Liver (tissue), 9 donors: ENCODE data around the gene ZXDA. TPM values are rescaled to one million over a fixed set of nuclear protein-coding genes. Genes with fewer than 3 reads are reported as not detected.

Experiments used
- DNase-seq: peaks from one replicate; pipeline ENCODE4 v3.0.0-alpha.2; 2017; ENCODE audit warnings: low spot score
- H3K27ac ChIP-seq, 2 donors: one replicate each; pipeline ENCODE4 v1.7.0; 2013; ENCODE audit warnings: inconsistent platforms in 2 of 2, low read length in 2 of 2, control low read depth in 1 of 2, low read depth in 1 of 2, mild to moderate bottlenecking in 1 of 2
- H3K27me3 ChIP-seq, 4 donors: one replicate each; pipeline versions ENCODE4 v1.6.1 to v1.7.0; 2013; ENCODE audit warnings: low read length in 3 of 4, inconsistent platforms in 1 of 4, mild to moderate bottlenecking in 1 of 4, moderate library complexity in 1 of 4; ENCODE audit not compliant: control insufficient read depth in 4 of 4, insufficient read depth in 4 of 4
- H3K36me3 ChIP-seq, 4 donors: one replicate each; pipeline versions ENCODE4 v1.6.1 to v1.7.0; 2013; ENCODE audit warnings: low read length in 3 of 4, mild to moderate bottlenecking in 3 of 4, low read depth in 1 of 4, moderate library complexity in 1 of 4; ENCODE audit not compliant: control insufficient read depth in 4 of 4, insufficient read depth in 3 of 4
- H3K4me1 ChIP-seq, 4 donors: one replicate each; pipeline versions ENCODE4 v1.6.1 to v1.7.0; 2013; ENCODE audit warnings: low read length in 3 of 4, mild to moderate bottlenecking in 3 of 4, moderate library complexity in 1 of 4; ENCODE audit not compliant: control insufficient read depth in 4 of 4, insufficient read depth in 4 of 4
- H3K4me3 ChIP-seq, 3 donors: one replicate each; pipeline versions ENCODE4 v1.6.1 to v1.7.0; 2013; ENCODE audit warnings: low read length in 3 of 3, control low read depth in 1 of 3, low read depth in 1 of 3, mild to moderate bottlenecking in 1 of 3
- H3K9ac ChIP-seq, 2 donors: one replicate each; pipeline ENCODE4 v1.7.0; 2013; ENCODE audit warnings: low read length in 2 of 2, mild to moderate bottlenecking in 2 of 2, moderate library complexity in 2 of 2, control low read depth in 1 of 2, low read depth in 1 of 2
- H3K9me3 ChIP-seq, 4 donors: one replicate each; pipeline versions ENCODE4 v1.6.1 to v1.7.0; 2013; ENCODE audit warnings: low read length in 3 of 4; ENCODE audit not compliant: control insufficient read depth in 4 of 4
- EGR1 ChIP-seq, 2 donors: IDR thresholded peaks; 2 replicates each; pipeline ENCODE4 v1.6.1; 2016 to 2018; ENCODE audit warnings: antibody characterized with exemption in 2 of 2, low read depth in 2 of 2
- FOXA1 ChIP-seq: IDR thresholded peaks from 2 replicates; pipeline ENCODE4 v1.6.1; 2016; ENCODE audit warnings: antibody characterized with exemption
- FOXA2 ChIP-seq: IDR thresholded peaks from 2 replicates; pipeline ENCODE4 v1.6.1; 2016; ENCODE audit warnings: antibody characterized with exemption
- GABPA ChIP-seq, 2 donors: IDR thresholded peaks in 1 of 2; conservative IDR thresholded peaks in 1 of 2; 2 replicates each; pipeline ENCODE4 v1.6.1; 2016; ENCODE audit warnings: antibody characterized with exemption in 2 of 2, mild to moderate bottlenecking in 1 of 2, moderate library complexity in 1 of 2
- HNF4A ChIP-seq, 2 donors: conservative IDR thresholded peaks; 2 replicates each; pipeline ENCODE4 v1.6.1; 2016; ENCODE audit warnings: antibody characterized with exemption in 2 of 2, mild to moderate bottlenecking in 2 of 2
- HNF4G ChIP-seq: IDR thresholded peaks from 2 replicates; pipeline ENCODE4 v1.6.1; 2016; ENCODE audit warnings: antibody characterized with exemption
- NR2F2 ChIP-seq: IDR thresholded peaks from 2 replicates; pipeline ENCODE4 v1.6.1; 2016; ENCODE audit warnings: antibody characterized with exemption
- RAD21 ChIP-seq, 2 donors: IDR thresholded peaks; 2 replicates each; pipeline ENCODE4 v1.6.1; 2016; ENCODE audit warnings: antibody characterized with exemption in 2 of 2, mild to moderate bottlenecking in 2 of 2
- RXRA ChIP-seq, 2 donors: IDR thresholded peaks; 2 replicates each; pipeline ENCODE4 v1.6.1; 2017 to 2018; ENCODE audit warnings: antibody characterized with exemption in 2 of 2, mild to moderate bottlenecking in 1 of 2
- SP1 ChIP-seq: IDR thresholded peaks from 2 replicates; pipeline ENCODE4 v1.6.1; 2018; ENCODE audit warnings: antibody characterized with exemption, mild to moderate bottlenecking
- TAF1 ChIP-seq: conservative IDR thresholded peaks from 2 replicates; pipeline ENCODE4 v1.6.1; 2016; ENCODE audit warnings: antibody characterized with exemption, mild to moderate bottlenecking
- YY1 ChIP-seq: IDR thresholded peaks from 2 replicates; pipeline ENCODE4 v1.6.1; 2016; ENCODE audit warnings: antibody characterized with exemption, mild to moderate bottlenecking
- WGBS: extraction: QIAGEN DNeasy Blood & Tissue Kit; methylation state at CpG from one replicate; pipeline ENCODE4 v1.1.7; 2013; 5-methylcytosine and 5-hydroxymethylcytosine counted together
- polyA plus RNA-seq, 2 donors: library from polyadenylated mRNA; stranded (reverse) in 1 of 2; unstranded in 1 of 2; fragments of 200-250 nt in 1 of 2; fragments of >200 nt in 1 of 2; fragmentation: Nextera tagmentation in 1 of 2; extraction: Ambion mirVana in 1 of 2; gene quantifications; one replicate each; pipeline versions ENCODE4 v1.2.1 to v1.2.3, GENCODE V29; 2013 to 2015
- total RNA-seq, 2 donors: library from RNA; depleted of rRNA; stranded (reverse); fragments of >200 nt; gene quantifications; one replicate each; pipeline ENCODE4 v1.2.3, GENCODE V29; 2014
- TF ChIP-seq, protein P1 (sequence below): fragments of 150-350 bp; IDR thresholded peaks from 2 replicates; pipeline ENCODE4 v1.5.1; 2017; ENCODE audit warnings: improper control_type of control experiment, low read depth, low read length; ENCODE audit not compliant: missing input control
- TF ChIP-seq, protein P2 (sequence below): IDR thresholded peaks from 2 replicates; pipeline ENCODE4 v1.6.1; 2016; ENCODE audit warnings: antibody characterized with exemption, mild to moderate bottlenecking
- TF ChIP-seq, protein P3 (sequence below): IDR thresholded peaks from 2 replicates; pipeline ENCODE4 v1.6.1; 2016; ENCODE audit warnings: antibody characterized with exemption
- TF ChIP-seq, protein P4 (sequence below): IDR thresholded peaks from 2 replicates; pipeline ENCODE4 v1.6.1; 2016; ENCODE audit warnings: antibody characterized with exemption
- TF ChIP-seq, protein P5 (sequence below): IDR thresholded peaks from 2 replicates; pipeline ENCODE4 v1.6.1; 2016; ENCODE audit warnings: antibody characterized with exemption
- donor health status: healthy.
- donor health status: healthy.
- donor health status: healthy.
- donor health status: healthy.
- donor health status: healthy.

Gene ZXDA
- total and polyA plus RNA-seq, 4 donors, result 0.31 to 3.3 (median 1.4) TPM

DNA sequence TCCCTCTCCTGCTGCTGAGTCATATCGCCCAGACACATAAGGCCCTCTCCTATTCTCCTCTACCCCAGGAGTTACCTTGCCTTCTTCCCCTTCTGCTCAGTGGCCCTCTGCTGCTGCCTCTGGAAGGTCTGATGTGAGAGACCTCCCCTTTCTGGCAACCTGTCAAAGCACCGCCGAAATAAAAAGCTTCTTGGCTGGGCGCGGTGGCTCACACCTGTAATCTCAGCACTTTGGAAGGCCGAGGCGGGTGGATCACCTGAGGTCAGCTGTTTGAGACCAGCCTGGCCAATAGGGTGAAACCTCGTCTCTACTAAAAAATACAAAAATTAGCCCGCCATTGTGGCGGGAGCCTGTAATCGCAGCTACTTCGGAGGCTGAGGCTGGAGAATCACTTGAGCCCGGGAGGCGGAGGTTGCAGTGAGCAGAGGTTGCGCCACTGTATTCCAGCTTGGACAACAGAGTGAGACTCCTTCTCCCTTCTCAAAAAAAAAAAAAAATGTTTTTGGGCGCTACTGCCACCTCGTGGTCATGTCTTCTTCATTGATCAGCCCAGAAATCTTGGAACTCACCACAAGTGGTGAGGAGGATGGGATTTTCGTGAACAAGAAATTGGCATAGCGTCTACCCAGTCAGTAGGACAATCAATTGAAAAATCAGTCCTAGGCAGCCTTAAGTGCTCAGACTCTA, 8.6 kb upstream of the ZXDA start:
- Histone ChIP-seq H3K27ac (no peak overlapping the region), H3K27me3 (peaks cover 0 to 12% (median 0%) of the 10 kb centered on the region in 4 donors), H3K4me3 (no peak overlapping the region), H3K36me3 (no peaks in the 10 kb centered on the region), H3K9me3 (no peaks in the 10 kb centered on the region), H3K4me1 (no peaks in the 10 kb centered on the region), H3K9ac (no peak overlapping the region)
- TF ChIP-seq RAD21 (IDR thresholded peaks at IDR 0.05) (peak; percentile 65 to 76), RXRA (IDR thresholded peaks at IDR 0.05) (no peak)
- TF ChIP-seq, protein P1, sequence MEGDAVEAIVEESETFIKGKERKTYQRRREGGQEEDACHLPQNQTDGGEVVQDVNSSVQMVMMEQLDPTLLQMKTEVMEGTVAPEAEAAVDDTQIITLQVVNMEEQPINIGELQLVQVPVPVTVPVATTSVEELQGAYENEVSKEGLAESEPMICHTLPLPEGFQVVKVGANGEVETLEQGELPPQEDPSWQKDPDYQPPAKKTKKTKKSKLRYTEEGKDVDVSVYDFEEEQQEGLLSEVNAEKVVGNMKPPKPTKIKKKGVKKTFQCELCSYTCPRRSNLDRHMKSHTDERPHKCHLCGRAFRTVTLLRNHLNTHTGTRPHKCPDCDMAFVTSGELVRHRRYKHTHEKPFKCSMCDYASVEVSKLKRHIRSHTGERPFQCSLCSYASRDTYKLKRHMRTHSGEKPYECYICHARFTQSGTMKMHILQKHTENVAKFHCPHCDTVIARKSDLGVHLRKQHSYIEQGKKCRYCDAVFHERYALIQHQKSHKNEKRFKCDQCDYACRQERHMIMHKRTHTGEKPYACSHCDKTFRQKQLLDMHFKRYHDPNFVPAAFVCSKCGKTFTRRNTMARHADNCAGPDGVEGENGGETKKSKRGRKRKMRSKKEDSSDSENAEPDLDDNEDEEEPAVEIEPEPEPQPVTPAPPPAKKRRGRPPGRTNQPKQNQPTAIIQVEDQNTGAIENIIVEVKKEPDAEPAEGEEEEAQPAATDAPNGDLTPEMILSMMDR, result peak; percentile 50
- DNase-seq, result no peak
- WGBS, result 26% methylated on average over 19 of the region's 19 CpGs

DNA sequence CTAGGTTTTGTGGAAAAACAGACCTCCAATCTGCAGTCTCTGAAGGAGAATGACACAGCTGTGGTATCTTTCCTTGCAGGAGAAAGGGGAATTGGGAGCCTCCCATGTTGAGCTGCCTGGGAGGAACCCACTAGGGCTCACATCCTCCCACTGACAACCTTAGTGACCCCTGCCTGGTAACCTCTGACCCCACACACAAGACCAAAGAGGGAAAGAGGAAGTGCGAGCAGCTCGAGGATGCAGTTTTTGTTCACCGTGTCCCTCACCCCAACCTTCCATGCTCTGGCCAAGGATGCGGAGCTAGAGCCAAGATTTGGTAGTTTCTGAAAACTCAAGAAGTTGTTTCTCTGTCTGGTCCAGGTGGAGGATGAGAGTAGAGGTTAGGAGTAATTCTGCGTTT, 5.4 kb upstream of the ZXDA start:
- DNase-seq, result no peak
- WGBS, result 73% methylated on average over 5 of the region's 5 CpGs
- no peaks in the 10 kb centered on the region for H3K36me3 ChIP-seq
- no peak for TF ChIP-seq HNF4G
- no peak for TF ChIP-seq HNF4A (conservative IDR thresholded peaks at IDR 0.05)
- TF ChIP-seq SP1, result no peak
- TF ChIP-seq GABPA (IDR thresholded peaks at IDR 0.05 in 1 of 2, conservative IDR thresholded peaks at IDR 0.05 in 1 of 2), result no peak
- TF ChIP-seq YY1, result no peak
- TF ChIP-seq FOXA1, result no peak
- TF ChIP-seq EGR1 (IDR thresholded peaks at IDR 0.05; ENCODE audit: low read depth in 2 of 2), result no peak
- TF ChIP-seq, protein P2, sequence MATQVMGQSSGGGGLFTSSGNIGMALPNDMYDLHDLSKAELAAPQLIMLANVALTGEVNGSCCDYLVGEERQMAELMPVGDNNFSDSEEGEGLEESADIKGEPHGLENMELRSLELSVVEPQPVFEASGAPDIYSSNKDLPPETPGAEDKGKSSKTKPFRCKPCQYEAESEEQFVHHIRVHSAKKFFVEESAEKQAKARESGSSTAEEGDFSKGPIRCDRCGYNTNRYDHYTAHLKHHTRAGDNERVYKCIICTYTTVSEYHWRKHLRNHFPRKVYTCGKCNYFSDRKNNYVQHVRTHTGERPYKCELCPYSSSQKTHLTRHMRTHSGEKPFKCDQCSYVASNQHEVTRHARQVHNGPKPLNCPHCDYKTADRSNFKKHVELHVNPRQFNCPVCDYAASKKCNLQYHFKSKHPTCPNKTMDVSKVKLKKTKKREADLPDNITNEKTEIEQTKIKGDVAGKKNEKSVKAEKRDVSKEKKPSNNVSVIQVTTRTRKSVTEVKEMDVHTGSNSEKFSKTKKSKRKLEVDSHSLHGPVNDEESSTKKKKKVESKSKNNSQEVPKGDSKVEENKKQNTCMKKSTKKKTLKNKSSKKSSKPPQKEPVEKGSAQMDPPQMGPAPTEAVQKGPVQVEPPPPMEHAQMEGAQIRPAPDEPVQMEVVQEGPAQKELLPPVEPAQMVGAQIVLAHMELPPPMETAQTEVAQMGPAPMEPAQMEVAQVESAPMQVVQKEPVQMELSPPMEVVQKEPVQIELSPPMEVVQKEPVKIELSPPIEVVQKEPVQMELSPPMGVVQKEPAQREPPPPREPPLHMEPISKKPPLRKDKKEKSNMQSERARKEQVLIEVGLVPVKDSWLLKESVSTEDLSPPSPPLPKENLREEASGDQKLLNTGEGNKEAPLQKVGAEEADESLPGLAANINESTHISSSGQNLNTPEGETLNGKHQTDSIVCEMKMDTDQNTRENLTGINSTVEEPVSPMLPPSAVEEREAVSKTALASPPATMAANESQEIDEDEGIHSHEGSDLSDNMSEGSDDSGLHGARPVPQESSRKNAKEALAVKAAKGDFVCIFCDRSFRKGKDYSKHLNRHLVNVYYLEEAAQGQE, result no peak
- TF ChIP-seq, protein P3, sequence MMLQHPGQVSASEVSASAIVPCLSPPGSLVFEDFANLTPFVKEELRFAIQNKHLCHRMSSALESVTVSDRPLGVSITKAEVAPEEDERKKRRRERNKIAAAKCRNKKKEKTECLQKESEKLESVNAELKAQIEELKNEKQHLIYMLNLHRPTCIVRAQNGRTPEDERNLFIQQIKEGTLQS, result no peak
- no peak for TF ChIP-seq FOXA2
- no peak for TF ChIP-seq NR2F2
- no peak for TF ChIP-seq TAF1
- TF ChIP-seq RXRA (IDR thresholded peaks at IDR 0.05), result no peak
- TF ChIP-seq, protein P4, sequence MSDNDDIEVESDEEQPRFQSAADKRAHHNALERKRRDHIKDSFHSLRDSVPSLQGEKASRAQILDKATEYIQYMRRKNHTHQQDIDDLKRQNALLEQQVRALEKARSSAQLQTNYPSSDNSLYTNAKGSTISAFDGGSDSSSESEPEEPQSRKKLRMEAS, result no peak
- TF ChIP-seq, protein P5, sequence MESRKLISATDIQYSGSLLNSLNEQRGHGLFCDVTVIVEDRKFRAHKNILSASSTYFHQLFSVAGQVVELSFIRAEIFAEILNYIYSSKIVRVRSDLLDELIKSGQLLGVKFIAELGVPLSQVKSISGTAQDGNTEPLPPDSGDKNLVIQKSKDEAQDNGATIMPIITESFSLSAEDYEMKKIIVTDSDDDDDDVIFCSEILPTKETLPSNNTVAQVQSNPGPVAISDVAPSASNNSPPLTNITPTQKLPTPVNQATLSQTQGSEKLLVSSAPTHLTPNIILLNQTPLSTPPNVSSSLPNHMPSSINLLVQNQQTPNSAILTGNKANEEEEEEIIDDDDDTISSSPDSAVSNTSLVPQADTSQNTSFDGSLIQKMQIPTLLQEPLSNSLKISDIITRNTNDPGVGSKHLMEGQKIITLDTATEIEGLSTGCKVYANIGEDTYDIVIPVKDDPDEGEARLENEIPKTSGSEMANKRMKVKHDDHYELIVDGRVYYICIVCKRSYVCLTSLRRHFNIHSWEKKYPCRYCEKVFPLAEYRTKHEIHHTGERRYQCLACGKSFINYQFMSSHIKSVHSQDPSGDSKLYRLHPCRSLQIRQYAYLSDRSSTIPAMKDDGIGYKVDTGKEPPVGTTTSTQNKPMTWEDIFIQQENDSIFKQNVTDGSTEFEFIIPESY, result no peak
- no peak for TF ChIP-seq RAD21 (IDR thresholded peaks at IDR 0.05)
- no peak overlapping the region for H3K9ac ChIP-seq
- H3K27me3 ChIP-seq, result peaks cover 0 to 6% (median 0%) of the 10 kb centered on the region in 4 donors
- H3K9me3 ChIP-seq, result no peaks in the 10 kb centered on the region
- H3K4me1 ChIP-seq, result peaks cover 0 to 5% (median 1%) of the 10 kb centered on the region in 4 donors
- no peak overlapping the region for H3K27ac ChIP-seq
- H3K4me3 ChIP-seq, result no peak overlapping the region
